Lower leg skin (tissue), 3 donors: ENCODE results near the gene METAP1.

Experiments used
- POLR2A ChIP-seq, 2 donors: fragments of 450-650 bp; IDR thresholded peaks; one replicate each; pipeline ENCODE4 v1.6.1; 2016 to 2017; ENCODE audit warnings: antibody characterized with exemption in 2 of 2, mild to moderate bottlenecking in 1 of 2, moderate library complexity in 1 of 2
- TF ChIP-seq, protein P1 (sequence below), 3 donors: fragments of 450-650 bp; IDR thresholded peaks; one replicate each; pipeline ENCODE4 v1.5.1; 2016; ENCODE audit warnings: antibody characterized with exemption in 3 of 3, mild to moderate bottlenecking in 3 of 3, moderate library complexity in 2 of 3

DNA sequence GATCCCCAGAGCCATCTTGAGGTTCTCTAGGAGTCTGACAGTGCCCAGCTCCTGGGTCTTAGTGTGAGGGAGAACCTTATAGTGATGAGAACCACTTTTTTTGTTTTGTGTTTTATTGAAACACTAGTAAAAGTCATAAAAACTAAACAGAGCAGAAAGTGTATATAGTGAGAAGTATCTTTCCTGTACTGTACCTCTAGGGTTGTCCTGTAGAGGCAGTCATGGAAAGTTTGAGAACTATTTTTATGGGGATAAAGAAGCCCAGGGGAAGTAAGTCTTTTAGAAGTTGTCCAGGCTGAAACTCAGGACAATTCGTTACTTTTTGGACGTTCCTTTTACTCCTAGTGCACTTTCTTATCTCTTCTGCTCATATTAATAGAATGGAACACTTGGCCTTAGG lies 52.2 kb downstream of the METAP1 start:
- TF ChIP-seq, protein P1, sequence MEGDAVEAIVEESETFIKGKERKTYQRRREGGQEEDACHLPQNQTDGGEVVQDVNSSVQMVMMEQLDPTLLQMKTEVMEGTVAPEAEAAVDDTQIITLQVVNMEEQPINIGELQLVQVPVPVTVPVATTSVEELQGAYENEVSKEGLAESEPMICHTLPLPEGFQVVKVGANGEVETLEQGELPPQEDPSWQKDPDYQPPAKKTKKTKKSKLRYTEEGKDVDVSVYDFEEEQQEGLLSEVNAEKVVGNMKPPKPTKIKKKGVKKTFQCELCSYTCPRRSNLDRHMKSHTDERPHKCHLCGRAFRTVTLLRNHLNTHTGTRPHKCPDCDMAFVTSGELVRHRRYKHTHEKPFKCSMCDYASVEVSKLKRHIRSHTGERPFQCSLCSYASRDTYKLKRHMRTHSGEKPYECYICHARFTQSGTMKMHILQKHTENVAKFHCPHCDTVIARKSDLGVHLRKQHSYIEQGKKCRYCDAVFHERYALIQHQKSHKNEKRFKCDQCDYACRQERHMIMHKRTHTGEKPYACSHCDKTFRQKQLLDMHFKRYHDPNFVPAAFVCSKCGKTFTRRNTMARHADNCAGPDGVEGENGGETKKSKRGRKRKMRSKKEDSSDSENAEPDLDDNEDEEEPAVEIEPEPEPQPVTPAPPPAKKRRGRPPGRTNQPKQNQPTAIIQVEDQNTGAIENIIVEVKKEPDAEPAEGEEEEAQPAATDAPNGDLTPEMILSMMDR (IDR thresholded peaks at IDR 0.05), result no peak
- no peak for TF ChIP-seq POLR2A (IDR thresholded peaks at IDR 0.05)
